Smooth muscle cell (in vitro differentiated cells): ENCODE data around the gene AKAP11. TPM values are rescaled to one million over a fixed set of nuclear protein-coding genes. Genes with fewer than 3 reads are reported as not detected.
A peak's percentile ranks its signal among the peaks of the same experiment; 100 is the strongest.

Experiments
- DNase-seq: peaks from one replicate; lab custom pipeline; 2025; ENCODE audit not compliant: unreplicated experiment; lab: John Stamatoyannopoulos, UW
- H2AFZ ChIP-seq: fragments of 200-600 bp; sonication (generic); 2 replicates; pipeline ENCODE4 v1.6.0; 2016; ENCODE audit warnings: antibody characterized with exemption, low read depth, mild to moderate bottlenecking
- H3F3A ChIP-seq: fragments of 200-600 bp; sonication (generic); 2 replicates; pipeline ENCODE4 v1.6.0; 2017; ENCODE audit warnings: antibody characterized with exemption, low read depth
- H3K27ac ChIP-seq: fragments of 200-600 bp; sonication (generic); 2 replicates; pipeline ENCODE4 v1.5.1; 2016; ENCODE audit warnings: low read depth, mild to moderate bottlenecking
- H3K27me3 ChIP-seq: fragments of 200-600 bp; sonication (generic); 2 replicates; pipeline ENCODE4 v1.6.1; 2016; ENCODE audit warnings: low read depth, mild to moderate bottlenecking
- H3K36me3 ChIP-seq: fragments of 200-600 bp; sonication (generic); 2 replicates; pipeline ENCODE4 v1.5.1; 2016; ENCODE audit warnings: low read depth
- H3K4me1 ChIP-seq: fragments of 200-600 bp; sonication (generic); 2 replicates; pipeline ENCODE4 v1.5.1; 2016; ENCODE audit warnings: low read depth
- H3K4me2 ChIP-seq: fragments of 200-600 bp; sonication (generic); 2 replicates; pipeline ENCODE4 v1.6.0; 2016; ENCODE audit warnings: mild to moderate bottlenecking
- H3K4me3 ChIP-seq: fragments of 200-600 bp; sonication (generic); 2 replicates; pipeline ENCODE4 v1.5.1; 2016; ENCODE audit warnings: mild to moderate bottlenecking
- H3K79me2 ChIP-seq: fragments of 200-600 bp; sonication (generic); 2 replicates; pipeline ENCODE4 v1.6.0; 2016; ENCODE audit warnings: low read depth, mild to moderate bottlenecking
- H3K9ac ChIP-seq: fragments of 200-600 bp; sonication (generic); 2 replicates; pipeline ENCODE4 v1.6.0; 2016; ENCODE audit warnings: low read depth
- H3K9me3 ChIP-seq: fragments of 200-600 bp; sonication (generic); replicated peaks from 2 replicates; pipeline ENCODE4 v1.5.1; 2016; ENCODE audit warnings: low read depth
- H4K20me1 ChIP-seq: fragments of 200-600 bp; sonication (generic); 2 replicates; pipeline ENCODE4 v1.6.0; 2016; ENCODE audit warnings: low read depth
- WGBS: methylation state at CpG from one replicate; pipeline ENCODE4 v1.1.7; 2016; ENCODE audit warnings: low lambda C conversion rate; 5-methylcytosine and 5-hydroxymethylcytosine counted together
- polyA plus RNA-seq: library from polyadenylated mRNA; unstranded; fragments of >200 nt; fragmentation: Nextera tagmentation; extraction: Ambion mirVana; gene quantifications from 2 replicates; pipeline ENCODE4 v1.2.1, GENCODE V29; 2016
- total RNA-seq: library from RNA; depleted of rRNA; stranded (reverse); fragments of >200 nt; gene quantifications from 2 replicates; pipeline ENCODE4 v1.2.3, GENCODE V29; 2014
- TF ChIP-seq, protein P1 (sequence below): fragments of 200-600 bp; sonication (generic); IDR thresholded peaks from 2 replicates; pipeline ENCODE4 v1.5.1; 2017; ENCODE audit warnings: borderline replicate concordance, mild to moderate bottlenecking, antibody characterized with exemption; ENCODE audit not compliant: insufficient read depth, poor library complexity, severe bottlenecking

Gene AKAP11
- total and polyA plus RNA-seq, 2 experiments from 2014 or later, result 2.1 to 27.5 TPM

GRCh38 chr13:42271337-42272114, 426 bp upstream of the AKAP11 start:
- no peaks in the 10 kb centered on the region for H3K36me3 ChIP-seq
- TF ChIP-seq, protein P1, sequence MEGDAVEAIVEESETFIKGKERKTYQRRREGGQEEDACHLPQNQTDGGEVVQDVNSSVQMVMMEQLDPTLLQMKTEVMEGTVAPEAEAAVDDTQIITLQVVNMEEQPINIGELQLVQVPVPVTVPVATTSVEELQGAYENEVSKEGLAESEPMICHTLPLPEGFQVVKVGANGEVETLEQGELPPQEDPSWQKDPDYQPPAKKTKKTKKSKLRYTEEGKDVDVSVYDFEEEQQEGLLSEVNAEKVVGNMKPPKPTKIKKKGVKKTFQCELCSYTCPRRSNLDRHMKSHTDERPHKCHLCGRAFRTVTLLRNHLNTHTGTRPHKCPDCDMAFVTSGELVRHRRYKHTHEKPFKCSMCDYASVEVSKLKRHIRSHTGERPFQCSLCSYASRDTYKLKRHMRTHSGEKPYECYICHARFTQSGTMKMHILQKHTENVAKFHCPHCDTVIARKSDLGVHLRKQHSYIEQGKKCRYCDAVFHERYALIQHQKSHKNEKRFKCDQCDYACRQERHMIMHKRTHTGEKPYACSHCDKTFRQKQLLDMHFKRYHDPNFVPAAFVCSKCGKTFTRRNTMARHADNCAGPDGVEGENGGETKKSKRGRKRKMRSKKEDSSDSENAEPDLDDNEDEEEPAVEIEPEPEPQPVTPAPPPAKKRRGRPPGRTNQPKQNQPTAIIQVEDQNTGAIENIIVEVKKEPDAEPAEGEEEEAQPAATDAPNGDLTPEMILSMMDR, result no peak
- H3K4me2 ChIP-seq, result peak overlapping the region; percentile 91
- peak overlapping the region; percentile 94 for H3K4me3 ChIP-seq
- DNase-seq, result peak; percentile 84
- H2AFZ ChIP-seq, result peak overlapping the region; percentile 92
- WGBS, result 5% methylated on average over 52 of the region's 57 CpGs
- H3K27me3 ChIP-seq, result no peaks in the 10 kb centered on the region
- H3K9me3 ChIP-seq, result no peaks in the 10 kb centered on the region
- no peaks in the 10 kb centered on the region for H4K20me1 ChIP-seq
- H3K27ac ChIP-seq, result peak overlapping the region; percentile 54
- peaks cover 14% of the 10 kb centered on the region for H3K4me1 ChIP-seq
- peak overlapping the region; percentile 85 for H3K9ac ChIP-seq
- no peaks in the 10 kb centered on the region for H3F3A ChIP-seq
- peaks cover 35% of the 10 kb centered on the region for H3K79me2 ChIP-seq

DNA sequence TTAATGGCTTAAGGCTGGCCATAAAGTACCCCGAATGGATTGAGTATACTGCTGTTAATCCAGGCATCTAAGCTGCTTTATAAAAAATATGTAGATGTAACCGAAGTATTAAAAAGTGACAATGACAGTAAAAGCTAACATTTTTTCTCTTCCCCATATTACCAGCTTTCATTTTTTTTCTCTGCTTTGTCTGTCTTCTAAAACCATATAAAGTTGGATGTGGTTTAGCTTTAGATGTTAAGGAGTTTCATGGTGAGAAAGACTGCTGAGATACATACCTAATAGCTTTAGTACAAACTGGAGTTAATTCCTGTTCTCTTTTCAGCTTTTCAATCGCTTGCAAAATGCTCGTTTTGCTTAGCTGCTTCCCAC, 838 bp downstream of the AKAP11 start:
- Histone ChIP-seq H3K4me3 (peak overlapping the region; percentile 94), H3K27ac (peak overlapping the region; percentile 7), H3K9ac (peak overlapping the region; percentile 85), H2AFZ (peak overlapping the region; percentile 95), H3K36me3 (no peaks in the 10 kb centered on the region), H3K4me1 (peaks cover 14% of the 10 kb centered on the region), H3F3A (no peaks in the 10 kb centered on the region), H3K79me2 (peaks cover 42% of the 10 kb centered on the region), H3K4me2 (peak overlapping the region; percentile 91), H3K27me3 (no peaks in the 10 kb centered on the region), H3K9me3 (no peaks in the 10 kb centered on the region), H4K20me1 (peaks cover 3% of the 10 kb centered on the region)
- WGBS, result 31% methylated on average over 4 of the region's 4 CpGs
- TF ChIP-seq, protein P1, result no peak
- DNase-seq, result no peak

DNA sequence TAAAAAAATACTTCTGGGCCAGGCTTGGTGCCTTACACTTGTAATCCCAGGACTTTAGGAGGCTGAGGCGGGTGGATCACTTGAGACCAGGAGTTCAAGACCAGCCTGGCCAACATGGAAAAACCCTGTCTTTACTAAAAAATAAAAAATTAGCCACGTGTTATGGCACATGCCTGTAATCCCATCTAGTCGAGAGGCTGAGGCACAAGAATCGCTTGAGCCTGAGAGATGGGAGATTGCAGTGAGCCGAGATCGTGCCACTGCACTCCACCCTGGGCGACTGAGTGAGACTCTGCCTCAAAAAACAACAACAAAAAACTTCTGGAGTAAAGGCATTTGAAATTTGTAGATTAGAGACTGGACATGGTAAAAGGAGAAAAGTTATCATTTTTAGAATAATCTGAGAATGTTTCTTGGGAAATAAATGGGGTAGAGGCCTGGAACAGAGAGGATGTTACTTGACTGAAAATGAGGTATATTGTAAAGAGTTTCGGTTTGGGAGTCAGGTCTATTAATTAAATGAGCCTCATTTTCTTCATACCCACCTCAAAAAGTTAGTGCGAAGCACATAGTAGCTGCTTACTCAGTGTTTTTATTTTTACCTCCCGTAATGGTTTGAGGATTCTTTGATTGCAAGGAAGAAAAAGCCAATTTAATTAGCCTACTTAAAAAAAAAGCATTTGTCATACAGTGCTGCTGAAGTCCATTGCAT, 2.6 kb downstream of the AKAP11 start:
- Histone ChIP-seq H3K4me2 (no peak overlapping the region), H3K4me1 (peaks cover 14% of the 10 kb centered on the region), H3K9ac (no peak overlapping the region), H2AFZ (no peak overlapping the region), H3K27ac (no peak overlapping the region), H3F3A (no peaks in the 10 kb centered on the region), H3K27me3 (no peaks in the 10 kb centered on the region), H3K9me3 (no peaks in the 10 kb centered on the region), H3K36me3 (no peaks in the 10 kb centered on the region), H4K20me1 (peaks cover 15% of the 10 kb centered on the region), H3K79me2 (peaks cover 58% of the 10 kb centered on the region), H3K4me3 (no peak overlapping the region)
- no peak for DNase-seq
- 90% methylated on average over 10 of the region's 10 CpGs for WGBS
- TF ChIP-seq, protein P1, result no peak
